Measurements from ENCODE around the gene TULP4.
"Not testable (repeated sequence)": the region's sequence is repeated elsewhere in the genome, so short reads cannot be mapped to it uniquely, and the experiment has no call there.

Gene TULP4

DNA sequence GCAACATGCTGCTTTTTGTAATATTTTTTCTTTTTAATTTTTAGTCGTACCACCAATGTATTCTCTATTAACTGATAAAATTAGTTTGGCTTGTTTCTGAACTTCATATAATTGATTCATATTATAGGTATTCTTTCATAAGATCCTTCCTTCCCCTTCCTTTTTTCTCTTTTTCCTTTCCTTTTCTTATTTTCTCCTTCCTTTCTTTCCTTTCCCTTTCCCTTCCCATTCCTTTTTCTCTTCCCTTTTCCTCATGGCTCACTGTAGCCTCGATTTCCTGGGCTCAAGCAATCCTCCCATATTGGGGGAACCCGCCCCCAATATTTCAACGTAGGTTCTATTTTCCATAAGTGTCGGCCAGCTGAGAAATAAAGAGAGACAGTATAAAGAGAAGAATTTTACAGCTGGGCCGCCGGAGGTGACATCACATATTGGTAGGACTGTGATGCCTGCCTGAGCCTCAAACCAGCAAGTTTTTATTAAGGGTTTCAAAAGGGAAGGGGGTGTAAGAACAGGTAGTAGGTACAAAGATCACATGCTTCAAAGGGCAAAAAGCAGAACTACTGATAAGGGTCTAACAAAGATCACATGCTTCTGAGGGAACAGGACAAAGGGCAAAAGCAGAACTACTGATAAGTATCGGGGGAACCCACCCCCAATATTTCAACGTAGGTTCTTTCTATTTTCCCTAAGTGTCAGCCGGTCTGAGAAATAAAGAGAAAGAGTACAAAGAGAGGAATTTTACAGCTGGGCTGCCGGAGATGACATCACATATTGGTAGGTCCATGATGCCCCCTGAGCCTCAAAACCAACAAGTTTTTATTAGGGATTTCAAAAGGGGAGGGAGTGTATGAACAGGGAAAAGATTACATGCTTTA is 16.1 kb upstream of the TULP4 start:
- not testable (repeated sequence) for DNase-seq

DNA sequence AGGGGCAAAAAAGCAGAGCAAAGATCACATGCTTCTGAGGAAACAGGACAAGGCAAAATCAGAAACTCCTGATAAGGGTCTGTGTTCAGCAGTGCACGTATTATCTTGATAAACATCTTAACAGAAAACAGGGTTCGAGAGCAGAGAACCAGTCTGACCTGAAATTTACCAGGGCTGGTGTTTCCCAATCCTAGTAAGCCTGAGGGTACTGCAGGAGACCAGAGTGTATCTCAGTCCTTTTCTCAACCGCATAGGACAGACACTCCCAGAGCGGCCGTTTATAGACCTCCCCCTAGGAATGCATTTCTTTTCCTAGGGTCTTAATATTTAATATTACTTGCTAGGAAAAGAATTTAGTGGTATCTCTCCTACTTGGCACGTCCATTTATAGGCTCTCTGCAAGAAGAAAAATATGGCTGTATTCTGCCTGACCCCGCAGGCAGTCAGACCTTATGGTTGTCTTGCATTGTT is 15.4 kb upstream of the TULP4 start:
- DNase-seq, result peak; percentile 16

DNA sequence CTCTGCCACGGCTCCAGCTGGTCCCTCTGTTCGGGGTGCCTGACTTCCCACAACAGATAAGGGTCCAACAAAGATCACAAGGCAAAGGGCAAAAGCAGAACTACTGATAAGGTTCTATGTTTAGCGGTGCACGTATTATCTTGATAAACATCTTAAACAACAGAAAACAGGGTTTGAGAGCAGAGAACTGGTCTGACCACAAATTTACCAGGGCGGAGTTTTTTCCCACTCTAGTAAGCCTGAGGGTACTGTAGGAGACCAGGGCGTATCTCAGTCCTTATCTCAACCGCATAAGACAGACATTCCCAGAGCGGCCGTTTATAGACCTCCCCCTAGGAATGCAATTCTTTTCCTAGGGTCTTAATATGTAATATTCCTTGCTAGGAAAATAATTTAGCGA is 14.6 kb upstream of the TULP4 start:
- DNase-seq, result not testable (repeated sequence)

DNA sequence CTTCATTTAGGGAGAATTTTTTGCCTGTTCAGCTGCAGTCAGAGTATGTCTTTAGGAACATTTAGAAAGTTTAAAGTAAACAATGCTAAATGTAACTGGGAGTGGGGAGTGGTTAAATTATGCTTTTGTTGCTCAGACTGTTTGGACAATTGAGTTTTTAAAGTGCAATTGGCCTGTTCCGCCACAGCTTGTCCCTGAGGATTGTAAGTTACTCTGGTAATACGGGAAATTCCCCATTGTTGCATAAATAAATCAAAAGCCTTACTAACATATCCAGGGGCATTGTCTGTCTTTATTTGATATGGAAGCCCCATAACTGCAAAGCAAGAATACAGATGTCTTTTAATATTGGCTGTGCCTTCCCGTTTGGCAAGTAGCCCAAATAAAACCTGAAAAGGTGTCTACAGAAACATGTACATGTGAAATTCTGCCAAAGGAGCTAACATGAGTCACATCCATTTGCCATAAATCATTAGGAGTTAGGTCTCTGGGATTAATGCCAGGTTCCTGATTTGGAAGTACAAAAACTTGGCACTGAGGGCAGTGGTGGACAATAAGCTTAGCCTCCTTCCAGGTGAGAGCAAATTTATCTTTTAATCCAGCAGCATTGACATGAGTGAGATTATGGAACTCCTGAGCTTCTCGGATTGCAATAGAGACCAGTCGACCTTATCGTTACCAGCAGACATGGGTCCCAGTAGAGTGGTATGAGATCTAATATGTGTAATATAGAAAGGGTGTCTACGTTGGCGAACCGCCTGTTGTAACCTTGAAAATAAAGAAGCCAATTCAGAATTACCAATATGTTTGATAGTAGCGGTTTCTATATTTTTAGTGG is 11.7 kb upstream of the TULP4 start:
- peak; percentile 99 for DNase-seq

DNA sequence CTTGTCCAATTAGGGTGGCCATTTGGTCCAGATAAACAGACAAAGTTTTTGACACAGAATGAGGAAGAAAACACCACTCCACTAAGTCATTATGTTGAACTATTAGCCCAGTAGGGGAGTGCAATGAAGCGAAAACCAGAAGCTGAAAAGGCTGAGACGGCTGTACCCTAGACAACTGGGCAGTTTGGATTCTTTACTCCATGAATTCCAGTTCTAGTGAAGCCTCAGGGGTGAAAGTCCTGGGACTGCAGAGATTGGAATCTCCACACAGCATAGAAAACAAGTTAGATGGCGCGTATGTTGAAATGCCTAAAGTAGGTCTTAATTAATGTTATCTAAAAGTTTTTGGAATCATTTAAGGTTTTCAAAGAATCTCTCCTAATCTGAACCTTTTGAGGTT is 10.7 kb upstream of the TULP4 start:
- peak; percentile 42 for DNase-seq

DNA sequence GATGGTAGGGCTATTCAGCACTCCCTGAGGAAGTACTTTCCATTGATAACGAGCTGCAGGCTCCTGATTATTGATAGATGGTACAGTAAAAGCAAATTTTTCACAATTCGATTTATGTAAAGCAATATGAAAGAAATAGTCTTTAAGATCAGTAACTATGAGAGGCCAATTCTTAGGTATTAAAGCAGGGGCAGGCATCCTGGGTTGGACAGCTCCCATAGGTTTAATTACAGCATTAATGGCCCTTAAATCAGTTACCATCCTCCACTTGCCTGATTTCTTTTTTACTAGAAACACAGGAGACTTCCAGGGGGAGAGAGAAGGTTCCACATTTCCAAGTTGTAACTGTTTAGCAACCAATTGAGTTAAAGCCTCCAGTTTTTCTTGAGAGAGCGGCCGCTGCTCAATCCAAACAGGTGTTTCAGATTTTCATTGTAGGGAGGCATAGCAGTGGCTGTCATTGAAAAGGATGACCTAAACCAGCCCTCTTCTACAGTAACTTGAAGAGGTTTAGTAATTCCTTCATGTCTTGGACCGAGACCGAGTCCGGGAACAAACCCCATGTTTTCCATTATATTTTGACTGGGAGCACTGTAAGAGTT is 10.0 kb upstream of the TULP4 start:
- DNase-seq, result not testable (repeated sequence)

DNA sequence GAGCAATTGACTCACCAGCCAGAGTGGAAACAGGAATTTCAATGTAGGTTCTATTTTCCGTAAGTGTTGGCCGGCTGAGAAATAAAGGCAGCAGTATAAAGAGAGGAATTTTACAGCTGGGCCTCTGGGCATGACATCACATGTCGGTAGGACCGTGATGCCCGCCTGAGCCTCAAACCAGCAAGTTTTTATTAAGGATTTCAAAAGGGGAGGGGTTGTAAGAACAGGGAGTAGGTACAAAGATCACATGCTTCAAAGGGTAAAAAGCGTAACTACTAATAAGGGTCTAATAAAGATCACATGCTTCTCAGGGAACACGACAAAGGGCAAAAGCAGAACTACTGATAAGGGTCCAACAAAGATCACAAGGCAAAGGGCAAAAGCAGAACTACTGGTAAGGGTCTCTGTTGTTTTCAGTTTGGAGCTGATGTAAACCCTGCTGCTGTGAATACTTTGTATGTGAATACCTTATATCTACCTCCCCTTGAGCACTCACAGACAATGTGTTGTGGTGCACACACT is 9.0 kb upstream of the TULP4 start:
- DNase-seq, result no peak

DNA sequence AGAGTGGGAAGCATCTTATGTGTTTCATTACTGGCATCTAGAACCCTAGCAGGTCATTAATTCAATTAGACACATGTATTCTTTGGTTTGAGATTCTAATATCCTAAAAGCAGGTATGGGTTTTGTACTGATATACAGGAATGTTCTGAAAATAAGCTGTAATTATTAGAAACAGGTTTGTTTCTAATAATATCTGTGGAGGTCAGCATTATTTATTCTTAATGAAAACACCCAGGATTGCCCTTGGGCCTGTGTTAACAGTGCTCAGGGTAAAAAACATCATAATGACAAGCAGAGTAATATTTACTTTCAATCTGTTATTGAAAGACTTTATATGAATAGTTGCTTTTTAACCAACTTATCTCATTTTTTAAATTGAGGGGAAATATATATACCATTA is 8.0 kb upstream of the TULP4 start:
- no peak for DNase-seq

DNA sequence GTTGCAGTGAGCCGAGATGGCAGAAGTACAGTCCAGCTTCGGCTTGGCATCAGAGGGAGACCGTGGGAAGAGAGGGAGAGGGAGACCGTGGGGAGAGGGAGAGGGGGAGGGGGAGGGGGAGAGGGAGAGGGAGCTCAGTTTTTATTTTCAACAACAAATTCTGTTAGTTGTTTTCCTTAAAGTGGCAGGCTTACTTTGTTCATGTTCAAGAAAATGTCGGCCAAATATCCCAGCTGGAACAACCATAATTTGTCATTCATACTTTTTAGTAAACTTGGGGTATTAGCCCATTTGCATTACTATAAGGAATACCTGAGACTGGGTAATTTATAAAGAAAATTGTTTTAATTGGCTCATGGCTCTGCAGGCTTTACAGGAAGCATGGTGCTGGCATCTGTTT is 2.5 kb upstream of the TULP4 start:
- DNase-seq, result no peak

DNA sequence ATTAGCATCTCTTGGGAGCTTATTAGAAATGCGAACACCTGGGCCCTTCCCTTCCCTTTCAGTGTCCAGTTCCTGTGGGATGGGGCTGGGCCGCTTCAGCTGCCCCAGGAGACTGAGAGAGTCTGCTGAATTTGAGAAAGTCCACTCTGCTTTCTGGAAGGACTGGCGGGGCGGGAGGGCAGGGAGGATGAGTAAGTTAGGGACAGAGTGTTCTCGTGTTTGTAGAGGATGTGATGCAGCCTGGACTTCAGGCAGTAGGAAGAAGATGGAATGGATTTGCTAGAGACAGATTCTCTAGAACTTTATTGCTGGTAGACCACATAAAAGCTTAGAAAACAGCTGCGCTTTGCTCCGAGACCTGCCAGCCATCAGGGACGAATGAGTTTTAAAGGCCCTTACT is 1.1 kb upstream of the TULP4 start:
- DNase-seq, result peak; percentile 23

DNA sequence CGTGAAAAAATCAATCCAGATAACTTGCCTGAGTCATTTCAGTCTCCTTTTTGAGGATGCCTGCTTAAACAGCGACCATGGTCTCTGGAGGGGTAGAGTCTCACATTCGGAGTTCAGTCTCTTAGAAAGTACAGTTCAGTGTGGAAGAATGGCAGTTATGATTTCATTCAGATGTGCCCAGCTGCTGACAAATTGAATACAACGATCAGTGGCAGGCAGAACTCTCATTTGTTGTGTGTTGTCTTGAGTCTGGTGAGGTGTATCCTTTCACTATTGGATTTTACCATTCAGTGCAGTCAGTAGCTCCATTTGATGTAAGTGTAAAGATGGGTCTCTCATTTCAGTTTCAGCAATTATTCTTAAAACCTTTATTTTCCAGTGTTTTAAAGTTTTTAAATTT is 639 bp upstream of the TULP4 start:
- no peak for DNase-seq

DNA sequence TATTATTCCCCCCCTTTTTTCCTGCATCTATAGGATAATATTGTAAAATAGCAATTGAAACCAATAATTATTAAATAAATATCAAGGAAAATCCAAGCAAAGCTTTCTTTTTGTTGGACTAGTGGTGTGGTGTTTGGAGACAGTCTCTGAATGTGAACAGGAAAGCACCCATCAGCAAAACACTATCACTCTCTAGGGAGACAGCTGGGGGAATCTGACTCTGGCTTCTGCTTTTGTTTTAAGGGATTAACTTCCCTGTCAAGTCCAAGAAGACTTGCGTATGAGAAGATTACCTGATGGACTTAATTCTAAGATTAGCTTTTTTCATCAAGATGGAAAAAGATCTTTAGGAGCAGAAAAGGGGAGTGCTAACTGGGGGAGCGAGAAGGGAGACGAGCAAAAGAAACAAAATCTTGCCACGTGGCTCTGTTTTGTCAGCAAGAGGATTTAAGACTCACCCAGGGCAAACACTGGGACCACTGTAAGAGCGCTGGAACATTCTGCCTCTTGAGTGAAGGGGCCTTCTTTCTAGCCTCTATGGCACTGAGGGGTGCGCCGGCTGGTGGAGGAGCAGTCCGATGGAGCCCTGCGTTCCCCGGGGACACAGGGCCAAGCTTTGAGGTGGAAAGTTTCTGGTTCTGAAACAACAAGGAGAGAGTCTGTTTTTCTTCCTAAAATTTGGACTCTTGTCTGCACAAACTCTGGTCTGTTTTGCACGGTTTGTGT is 570 bp downstream of the TULP4 start:
- no peak for DNase-seq

DNA sequence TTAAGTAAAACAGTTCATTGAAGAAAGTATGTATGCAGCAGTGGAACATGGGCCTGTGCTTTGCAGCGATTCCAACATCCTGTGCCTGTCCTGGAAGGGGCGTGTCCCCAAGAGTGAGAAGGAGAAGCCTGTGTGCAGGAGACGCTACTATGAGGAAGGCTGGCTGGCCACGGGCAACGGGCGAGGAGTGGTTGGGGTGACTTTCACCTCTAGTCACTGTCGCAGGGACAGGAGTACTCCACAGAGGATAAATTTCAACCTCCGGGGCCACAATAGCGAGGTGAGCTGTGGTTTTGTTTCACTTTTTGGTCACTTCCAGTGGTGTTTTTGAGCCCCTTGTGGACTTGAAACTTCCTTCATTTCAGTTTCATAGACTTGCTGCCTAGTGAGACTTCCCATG is 1.7 kb downstream of the TULP4 start:
- DNase-seq, result no peak

DNA sequence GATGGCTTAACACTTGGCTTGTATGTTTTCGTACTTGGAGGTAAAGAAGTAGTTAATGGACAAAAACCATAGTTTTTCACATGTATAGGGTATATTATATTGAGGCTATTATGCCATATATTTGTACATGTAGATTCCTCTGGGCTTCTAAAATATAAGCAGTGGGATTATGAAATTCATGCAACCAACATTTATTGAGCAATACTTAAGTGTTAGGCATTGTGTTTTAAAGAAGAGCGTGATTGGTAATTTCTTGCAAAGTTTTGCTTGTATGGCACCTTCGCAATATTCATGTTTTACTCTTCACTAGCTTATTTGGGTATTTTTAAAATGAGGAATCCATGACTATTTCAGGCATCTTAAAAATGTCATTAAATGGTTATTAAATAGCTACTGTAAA is 2.5 kb downstream of the TULP4 start:
- DNase-seq, result no peak

DNA sequence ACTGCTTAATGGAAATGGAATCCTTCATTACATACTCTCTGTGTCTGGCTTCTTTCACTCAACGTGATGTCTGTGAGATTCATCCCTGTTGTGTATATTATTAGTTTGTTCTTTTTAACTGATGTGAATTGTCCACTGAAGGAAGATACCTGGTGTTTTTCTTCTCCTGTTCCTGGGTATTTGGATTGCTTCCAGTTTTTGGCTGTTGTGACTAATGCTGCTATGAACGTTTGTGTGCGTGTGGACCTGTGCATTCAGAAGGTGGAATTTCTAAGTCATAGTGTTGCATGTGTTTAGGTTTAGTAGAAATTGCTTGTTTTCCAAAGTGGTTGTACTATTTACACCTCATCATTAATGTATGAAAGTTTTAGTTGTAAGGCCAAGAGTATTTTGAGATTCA is 3.8 kb downstream of the TULP4 start:
- peak; percentile 16 for DNase-seq

DNA sequence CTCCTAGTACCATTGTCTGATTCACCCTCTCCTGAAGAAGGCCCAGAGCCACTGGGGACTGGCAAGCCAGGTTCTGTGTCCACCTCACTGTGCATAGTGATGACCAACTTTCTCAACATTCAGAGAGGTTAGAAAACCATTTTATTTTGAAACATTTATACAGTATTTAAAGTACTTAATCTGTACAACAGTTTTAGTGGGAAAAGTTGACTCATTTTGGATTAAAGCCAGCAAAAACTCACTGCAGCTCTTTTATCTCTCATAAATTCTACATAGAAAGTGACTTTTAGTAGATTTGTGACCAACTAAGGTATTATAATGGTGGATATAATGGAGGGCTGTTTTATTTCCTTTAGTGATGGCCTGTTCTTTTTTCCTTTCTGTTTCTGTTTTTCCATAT is 9.7 kb downstream of the TULP4 start:
- no peak for DNase-seq

DNA sequence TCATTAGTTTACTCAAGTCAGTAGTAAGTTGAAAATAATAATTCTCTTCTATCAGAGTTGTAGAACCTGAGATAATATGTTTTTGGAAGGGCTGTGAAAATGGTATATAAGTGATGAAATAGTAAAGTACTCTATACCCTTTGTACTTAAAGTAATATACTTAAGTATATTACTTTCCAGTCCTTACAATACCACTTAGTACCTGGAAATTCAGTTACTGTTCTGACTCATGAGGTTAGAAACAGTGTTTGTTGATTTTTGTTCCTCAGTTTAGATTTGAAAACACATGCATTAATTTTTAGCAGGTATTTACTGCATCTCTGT is 10.1 kb downstream of the TULP4 start:
- no peak for DNase-seq

DNA sequence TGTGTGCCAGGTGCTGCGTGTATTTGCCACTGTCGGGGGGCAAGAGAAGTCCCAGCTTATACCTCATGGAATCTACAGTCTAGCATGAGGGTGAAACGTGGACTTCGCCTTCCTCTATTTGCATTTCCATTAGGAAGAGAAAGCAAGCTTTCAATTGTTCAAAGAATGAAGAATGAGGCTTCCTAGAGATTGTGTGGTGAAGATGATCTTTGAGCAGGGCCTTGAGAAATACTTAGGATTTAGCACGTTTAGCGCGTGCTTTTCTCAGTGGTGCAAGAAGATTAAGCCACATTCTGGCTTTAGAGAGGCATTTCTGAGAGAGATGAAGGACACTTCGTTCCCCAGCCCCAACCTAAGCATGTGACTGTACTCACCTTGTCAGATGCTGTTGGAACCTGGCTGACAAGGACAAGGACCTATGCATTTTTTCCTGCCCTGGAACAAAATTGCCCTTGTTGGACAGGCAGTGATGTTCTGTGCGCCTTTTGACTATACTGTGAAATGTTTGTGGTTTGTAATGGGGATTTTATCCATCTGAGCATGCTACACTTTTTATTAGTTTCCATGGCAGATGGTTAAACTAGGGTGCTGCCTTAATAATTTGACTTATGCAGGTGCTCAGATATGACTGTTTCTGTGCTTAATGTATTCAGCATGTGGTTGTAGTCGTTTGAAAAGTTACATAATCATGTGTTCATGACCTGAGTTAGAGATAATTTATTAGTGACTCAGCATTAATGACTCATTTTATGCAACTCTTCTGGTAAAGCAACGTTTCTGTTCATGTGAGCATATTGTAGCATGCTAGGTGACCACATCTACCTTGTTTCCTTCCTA is 10.7 kb downstream of the TULP4 start:
- no peak for DNase-seq

DNA sequence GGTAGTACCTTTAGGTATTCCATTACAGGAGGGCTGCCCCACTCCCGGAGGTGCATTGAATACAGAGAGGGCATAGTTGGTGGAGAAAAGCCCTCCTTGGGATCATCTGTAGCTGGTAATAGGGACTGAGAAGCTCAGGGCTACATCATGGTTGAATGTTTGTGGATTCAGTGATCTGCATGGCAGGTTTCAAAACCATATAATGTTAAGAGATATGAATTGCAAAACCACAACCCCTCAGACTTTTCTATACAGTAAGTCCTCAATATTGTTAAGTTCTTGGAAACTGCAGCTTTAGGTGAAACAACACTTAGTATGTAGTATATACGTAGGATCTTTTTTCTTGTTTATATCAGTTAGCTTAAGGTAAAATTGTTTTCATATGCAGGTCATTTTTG is 11.3 kb downstream of the TULP4 start:
- no peak for DNase-seq

DNA sequence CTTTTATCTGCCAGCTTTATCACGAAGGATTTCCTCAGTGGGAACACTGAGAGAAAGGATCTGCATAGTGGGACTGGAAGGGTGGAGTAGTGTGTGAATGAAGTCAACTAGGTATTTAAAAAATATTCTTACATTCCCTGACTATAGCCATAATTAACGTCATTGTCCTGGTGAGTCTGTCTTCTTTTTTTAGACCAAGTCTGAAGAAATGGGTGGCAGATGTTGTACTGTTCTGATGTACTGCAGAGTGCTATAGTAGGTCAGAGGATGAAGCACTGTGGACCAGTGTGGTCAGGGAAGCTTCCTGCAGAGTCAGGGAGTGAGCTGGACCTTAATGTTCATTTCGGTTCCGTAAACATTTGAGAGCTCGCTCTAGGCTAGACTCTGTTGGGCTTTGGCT is 11.9 kb downstream of the TULP4 start:
- peak; percentile 44 for DNase-seq

DNA sequence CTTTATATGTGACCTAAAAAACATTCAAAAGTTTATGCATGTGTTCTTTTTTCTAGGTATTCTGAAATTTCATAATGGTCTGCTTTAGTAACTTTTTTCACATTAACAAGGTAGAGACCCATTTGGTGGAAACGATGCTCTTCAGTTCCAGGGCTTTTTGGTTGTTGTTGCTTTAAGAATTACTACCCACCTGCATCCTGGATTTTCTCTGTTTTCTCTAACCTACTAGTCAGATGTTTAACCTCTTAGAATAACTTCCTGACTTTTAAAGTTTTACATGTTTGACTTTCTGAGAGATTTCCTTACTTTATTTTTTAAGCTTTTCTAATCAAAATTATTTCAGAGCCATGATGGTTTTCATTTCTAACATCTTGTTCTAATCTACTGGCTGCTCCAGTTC is 14.9 kb downstream of the TULP4 start:
- peak; percentile 38 for DNase-seq

DNA sequence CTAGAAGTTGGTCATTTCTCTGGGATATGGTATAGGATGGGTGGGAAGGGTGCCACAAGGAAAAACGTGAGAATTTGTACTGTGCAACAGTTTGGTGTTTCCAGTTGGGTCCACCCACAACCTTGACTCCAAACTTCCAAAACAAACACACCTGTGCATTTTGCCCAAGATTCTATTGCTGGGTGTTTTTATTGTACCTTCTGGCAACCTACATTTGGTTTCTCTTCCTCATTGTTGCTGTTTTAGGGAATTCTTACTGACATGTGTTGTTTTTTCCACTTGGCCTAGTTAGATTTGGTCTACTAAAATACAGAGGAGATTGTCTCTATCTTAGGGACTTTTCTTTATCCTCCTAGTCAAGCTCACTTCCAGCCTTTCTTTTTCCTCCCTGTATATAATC is 16.7 kb downstream of the TULP4 start:
- peak; percentile 60 for DNase-seq

Measured in NCI-H69 (cell line).